ENCODE results near the gene PCGF3.

Gene PCGF3

DNA sequence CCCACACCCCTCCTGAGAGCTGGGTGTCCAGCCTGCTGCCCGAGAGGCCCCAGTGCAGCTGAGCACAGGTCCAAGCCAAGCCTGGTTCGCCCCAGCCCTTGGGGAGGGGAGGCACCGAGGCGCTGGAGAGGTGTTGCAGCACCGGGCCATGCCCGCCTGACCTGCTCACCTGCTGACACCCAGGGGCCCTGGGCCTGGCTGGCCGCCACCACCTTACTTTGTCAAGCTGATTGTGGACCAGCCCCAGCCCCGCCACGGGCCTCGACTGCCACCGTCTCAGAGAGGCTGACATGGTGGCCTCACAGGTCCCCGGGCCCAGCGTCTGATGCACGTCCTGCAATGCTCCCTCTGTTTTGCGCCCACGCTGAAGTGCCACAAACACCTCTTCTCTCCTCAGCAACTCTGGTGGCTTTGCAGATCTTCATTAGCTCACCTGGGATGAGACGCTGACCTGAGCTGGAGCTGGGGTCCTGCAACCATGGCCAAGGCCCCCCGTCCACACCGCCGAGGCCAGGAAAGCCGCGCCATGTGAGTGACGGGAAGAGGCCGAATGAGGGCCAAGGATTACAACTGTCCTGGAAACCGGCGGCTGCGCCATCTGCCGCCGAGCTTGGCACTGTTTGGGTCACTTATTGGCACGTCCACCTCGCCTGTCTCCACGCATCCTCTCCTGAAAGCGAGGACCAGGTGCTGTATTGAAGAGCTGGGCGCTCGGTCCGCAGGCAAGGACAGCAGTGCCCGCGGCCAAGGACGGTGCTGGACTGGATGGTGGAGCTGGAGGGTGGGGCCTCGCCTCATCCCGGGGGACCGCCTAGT, 112.7 kb downstream of the PCGF3 start:
- H3K4me1 ChIP-seq (ENCODE audit: control insufficient read depth, low read depth, low read length): no peaks in the 10 kb centered on the region
- no peak overlapping the region for H3K18ac ChIP-seq (ENCODE audit: low read length)
- no CpG with 5 or more reads among the region's 42 CpGs for WGBS (ENCODE audit: extremely low coverage, insufficient coverage, low lambda C conversion rate)
- H3K27me3 ChIP-seq (ENCODE audit: insufficient read depth, low read length, poor library complexity): peaks cover 7% of the 10 kb centered on the region
- H4K8ac ChIP-seq (ENCODE audit: low read depth, low read length): no peak overlapping the region
- no peak overlapping the region for H3K4me2 ChIP-seq (ENCODE audit: low read length)
- H3K79me2 ChIP-seq (ENCODE audit: control insufficient read depth, insufficient read depth, low read length): no peaks in the 10 kb centered on the region
- H3K27ac ChIP-seq (ENCODE audit: low read depth, low read length): no peak overlapping the region
- no peaks in the 10 kb centered on the region for H3K79me1 ChIP-seq (ENCODE audit: low read length)
- no peak overlapping the region for H3K23ac ChIP-seq (ENCODE audit: low read length)
- H3K4ac ChIP-seq (ENCODE audit: low read depth, low read length): no peak overlapping the region
- no peak overlapping the region for H2BK15ac ChIP-seq (replicated peaks; ENCODE audit: low read depth)
- H3K36me3 ChIP-seq (ENCODE audit: control insufficient read depth, insufficient read depth, low read length): no peaks in the 10 kb centered on the region
- no peak overlapping the region for H2AK5ac ChIP-seq (ENCODE audit: low read length)
- no peak overlapping the region for H3K4me3 ChIP-seq (ENCODE audit: low read length)
- H3K9ac ChIP-seq (ENCODE audit: low read length): no peak overlapping the region
- no peak for DNase-seq
- no peak overlapping the region for H3K56ac ChIP-seq (ENCODE audit: low read length)
- no peak overlapping the region for H4K5ac ChIP-seq (ENCODE audit: low read length)
- no peak overlapping the region for H2BK120ac ChIP-seq (ENCODE audit: low read depth, low read length)
- no peak overlapping the region for H2BK5ac ChIP-seq (ENCODE audit: low read length)

DNA sequence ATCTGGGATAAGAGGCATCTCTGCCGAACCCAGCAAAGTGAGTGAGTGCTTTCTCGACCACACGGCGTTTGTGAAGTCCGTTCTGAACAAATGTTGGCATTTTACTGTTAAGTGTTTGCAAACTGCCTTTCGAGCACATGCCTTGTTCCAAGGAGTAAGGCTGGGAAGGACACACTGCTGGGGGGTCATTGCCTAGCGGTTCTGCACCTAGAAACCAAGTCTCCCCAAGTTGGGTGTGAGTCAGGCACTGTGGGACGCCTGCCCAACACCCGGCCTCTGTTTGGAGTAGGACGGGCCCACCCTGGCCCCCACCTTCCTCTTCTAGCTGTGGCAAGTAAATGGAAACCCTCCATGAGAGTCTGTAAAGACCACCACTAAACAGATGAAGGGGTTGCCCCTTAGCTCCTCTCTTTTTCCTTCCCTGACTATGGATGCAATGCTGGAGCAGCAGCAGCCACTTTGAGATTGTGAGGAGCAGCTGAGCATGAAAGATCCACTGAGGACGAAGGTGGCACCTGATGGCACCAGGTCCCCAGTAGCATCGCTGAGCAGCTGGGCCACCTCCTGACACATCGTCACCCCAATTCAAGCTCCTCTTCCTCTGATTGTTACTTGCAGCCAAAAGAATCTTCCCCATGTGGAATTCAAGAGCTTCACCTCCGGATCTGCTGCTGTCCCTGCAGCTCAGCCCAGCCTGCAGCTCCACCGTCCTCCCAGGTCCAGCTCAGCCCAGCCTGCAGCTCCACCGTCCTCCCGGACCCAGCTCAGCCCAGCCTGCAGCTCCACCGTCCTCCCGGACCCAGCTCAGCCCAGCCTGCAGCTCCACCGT, 114.0 kb downstream of the PCGF3 start:
- Histone ChIP-seq H4K5ac (ENCODE audit: low read length) (no peak overlapping the region), H2BK15ac (replicated peaks; ENCODE audit: low read depth) (no peak overlapping the region), H3K4me1 (ENCODE audit: control insufficient read depth, low read depth, low read length) (no peaks in the 10 kb centered on the region), H3K23ac (ENCODE audit: low read length) (no peak overlapping the region), H3K27me3 (ENCODE audit: insufficient read depth, low read length, poor library complexity) (peaks cover 9% of the 10 kb centered on the region), H2BK120ac (ENCODE audit: low read depth, low read length) (no peak overlapping the region), H2AK5ac (ENCODE audit: low read length) (no peak overlapping the region), H3K9ac (ENCODE audit: low read length) (no peak overlapping the region), H3K27ac (ENCODE audit: low read depth, low read length) (no peak overlapping the region), H3K79me1 (ENCODE audit: low read length) (no peaks in the 10 kb centered on the region), H3K4me3 (ENCODE audit: low read length) (no peak overlapping the region), H4K8ac (ENCODE audit: low read depth, low read length) (no peak overlapping the region), H3K18ac (ENCODE audit: low read length) (no peak overlapping the region), H3K4me2 (ENCODE audit: low read length) (no peak overlapping the region), H3K56ac (ENCODE audit: low read length) (no peak overlapping the region), H3K4ac (ENCODE audit: low read depth, low read length) (no peak overlapping the region), H2BK5ac (ENCODE audit: low read length) (no peak overlapping the region), H3K36me3 (ENCODE audit: control insufficient read depth, insufficient read depth, low read length) (no peaks in the 10 kb centered on the region), H3K79me2 (ENCODE audit: control insufficient read depth, insufficient read depth, low read length) (no peaks in the 10 kb centered on the region)
- WGBS (ENCODE audit: extremely low coverage, insufficient coverage, low lambda C conversion rate): no CpG with 5 or more reads among the region's 20 CpGs
- no peak for DNase-seq
